Measurements from ENCODE around the gene KRTDAP.

Gene KRTDAP

GRCh38 chr19:35498220-35498619, 8.0 kb upstream of the KRTDAP start:
- DNase-seq (ENCODE audit: low read depth), result no peak
- no peak overlapping the region for H3K4me3 ChIP-seq (replicated peaks; ENCODE audit: low read depth, low read length)
- no peak for TF ChIP-seq CTCF (IDR thresholded peaks at IDR 0.05; ENCODE audit: low read length, missing control alignments)

GRCh38 chr19:35497406-35497805, 7.1 kb upstream of the KRTDAP start:
- DNase-seq (ENCODE audit: low read depth), result no peak
- no peak overlapping the region for H3K4me3 ChIP-seq (replicated peaks; ENCODE audit: low read depth, low read length)
- no peak for TF ChIP-seq CTCF (IDR thresholded peaks at IDR 0.05; ENCODE audit: low read length, missing control alignments)

GRCh38 chr19:35495107-35496064, 5.1 kb upstream of the KRTDAP start:
- peak; percentile 99 for TF ChIP-seq CTCF (IDR thresholded peaks at IDR 0.05; ENCODE audit: low read length, missing control alignments)
- peak; percentile 70 for DNase-seq (ENCODE audit: low read depth)
- no peak overlapping the region for H3K4me3 ChIP-seq (replicated peaks; ENCODE audit: low read depth, low read length)

GRCh38 chr19:35493971-35494370, 3.7 kb upstream of the KRTDAP start:
- no peak for DNase-seq (ENCODE audit: low read depth)
- no peak for TF ChIP-seq CTCF (IDR thresholded peaks at IDR 0.05; ENCODE audit: low read length, missing control alignments)
- no peak overlapping the region for H3K4me3 ChIP-seq (replicated peaks; ENCODE audit: low read depth, low read length)

GRCh38 chr19:35491836-35492360, 1.6 kb upstream of the KRTDAP start:
- no peak overlapping the region for H3K4me3 ChIP-seq (replicated peaks; ENCODE audit: low read depth, low read length)
- no peak for TF ChIP-seq CTCF (IDR thresholded peaks at IDR 0.05; ENCODE audit: low read length, missing control alignments)
- DNase-seq (ENCODE audit: low read depth), result no peak

GRCh38 chr19:35488677-35489076, 1.6 kb downstream of the KRTDAP start:
- no peak overlapping the region for H3K4me3 ChIP-seq (replicated peaks; ENCODE audit: low read depth, low read length)
- DNase-seq (ENCODE audit: low read depth), result no peak
- no peak for TF ChIP-seq CTCF (IDR thresholded peaks at IDR 0.05; ENCODE audit: low read length, missing control alignments)

Measured in fibroblast of pulmonary artery (primary cell).